Coronary artery (tissue), 2 donors: Measurements from ENCODE around the gene MYO5A.

Source experiments
- DNase-seq: peaks from one replicate; pipeline ENCODE4 v3.0.0-alpha.2; 2017; ENCODE audit warnings: low spot score
- H3K27ac ChIP-seq, 2 donors: fragments of 200-600 bp; sonication (generic); one replicate each; pipeline ENCODE4 v1.5.1; 2016 to 2019
- H3K4me3 ChIP-seq: fragments of 200-600 bp; sonication (generic); 2 replicates; pipeline ENCODE4 v1.5.1; 2016; ENCODE audit warnings: mild to moderate bottlenecking, moderate library complexity
- CTCF ChIP-seq: fragments of 200-600 bp; sonication (generic); IDR thresholded peaks from one replicate; pipeline ENCODE4 v1.5.1; 2019; ENCODE audit warnings: antibody characterized with exemption

Gene MYO5A

DNA sequence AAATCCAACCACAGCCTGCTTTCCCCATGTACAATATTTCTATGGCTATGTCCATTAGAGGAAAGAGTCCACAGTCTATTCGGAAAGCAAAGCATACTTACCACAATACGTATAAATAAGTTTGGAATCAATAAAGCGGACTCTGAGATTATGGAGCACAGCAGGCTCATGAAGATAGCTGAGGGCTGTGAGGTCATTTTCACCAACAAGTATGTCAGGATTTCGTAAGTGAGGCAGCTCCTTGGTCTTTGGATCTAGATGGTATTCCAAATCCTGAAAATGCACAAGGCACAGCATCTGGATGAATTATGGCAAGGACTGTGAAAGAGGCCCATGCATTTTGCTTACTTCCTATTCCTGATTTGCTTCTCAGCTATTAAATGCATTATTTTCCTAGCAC, 100.4 kb downstream of the MYO5A start:
- TF ChIP-seq CTCF: no peak
- no peak overlapping the region for H3K27ac ChIP-seq
- DNase-seq: no peak
- H3K4me3 ChIP-seq: no peak overlapping the region

DNA sequence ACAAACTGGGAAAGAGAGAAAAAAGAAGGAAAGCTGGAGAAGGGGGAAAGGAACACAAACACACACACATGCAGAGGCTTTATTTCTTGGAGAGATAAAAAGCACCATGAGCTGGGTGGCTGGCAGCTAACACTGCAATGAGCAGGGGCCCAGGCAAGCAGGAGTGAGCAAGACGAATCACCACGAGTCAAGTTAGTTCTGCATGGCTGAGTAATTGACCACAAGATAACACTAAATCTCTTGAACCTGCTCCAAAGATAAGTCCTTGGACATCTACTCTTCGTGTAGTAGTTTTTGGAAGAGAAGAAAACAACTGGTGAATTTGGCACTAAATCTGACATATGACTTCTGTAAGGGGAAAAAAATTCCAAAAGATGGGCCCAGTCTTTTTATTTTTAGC, 100.9 kb downstream of the MYO5A start:
- no peak overlapping the region for H3K4me3 ChIP-seq
- no peak overlapping the region for H3K27ac ChIP-seq
- TF ChIP-seq CTCF: no peak
- DNase-seq: no peak

GRCh38 chr15:52424856-52425431, 103.7 kb downstream of the MYO5A start:
- DNase-seq: no peak
- Histone ChIP-seq H3K27ac (no peak overlapping the region), H3K4me3 (no peak overlapping the region)
- no peak for TF ChIP-seq CTCF

DNA sequence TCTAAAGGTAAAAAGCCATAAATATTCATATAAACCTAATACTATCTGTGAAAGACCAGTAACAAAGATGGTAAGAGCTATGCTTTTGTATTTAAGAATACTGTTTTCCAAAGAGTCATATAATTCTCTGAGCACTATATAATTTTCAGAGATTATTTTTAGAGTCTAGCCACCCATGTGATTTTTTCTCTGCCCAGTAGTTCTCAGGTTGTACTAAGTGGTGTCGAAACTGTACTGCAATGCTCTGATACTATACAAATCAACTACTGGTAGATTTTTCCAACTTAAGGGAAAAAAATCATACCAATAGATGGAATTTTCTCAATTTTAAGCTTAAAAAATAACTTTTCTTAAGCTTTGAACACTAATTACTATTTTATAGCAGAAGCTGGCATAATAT, 104.8 kb downstream of the MYO5A start:
- Histone ChIP-seq H3K4me3 (no peak overlapping the region), H3K27ac (no peak overlapping the region)
- no peak for TF ChIP-seq CTCF
- DNase-seq: no peak

DNA sequence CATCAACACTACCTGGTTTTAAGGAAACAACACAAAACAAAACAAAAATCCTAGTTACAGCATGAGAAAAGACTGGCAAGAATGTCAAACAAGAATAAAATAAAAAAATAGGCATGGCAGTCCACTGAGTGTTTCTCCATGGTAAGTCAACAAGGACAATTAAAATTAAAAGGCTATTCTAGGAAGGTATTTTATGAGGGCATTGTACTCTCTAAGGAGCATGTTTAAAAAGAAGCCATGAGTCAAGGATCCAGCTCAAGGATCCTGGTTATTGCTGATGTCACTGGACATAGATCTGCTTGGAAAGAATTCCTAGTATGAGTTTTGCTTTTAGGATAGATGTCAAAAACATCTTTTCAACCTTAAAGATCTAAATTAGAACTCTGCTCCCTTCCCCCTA, 106.7 kb downstream of the MYO5A start:
- no peak for DNase-seq
- Histone ChIP-seq H3K27ac (no peak overlapping the region), H3K4me3 (no peak overlapping the region)
- no peak for TF ChIP-seq CTCF

GRCh38 chr15:52421029-52421428, 107.7 kb downstream of the MYO5A start:
- no peak overlapping the region for H3K27ac ChIP-seq
- no peak overlapping the region for H3K4me3 ChIP-seq
- no peak for TF ChIP-seq CTCF
- DNase-seq: no peak

GRCh38 chr15:52419494-52419893, 109.2 kb downstream of the MYO5A start:
- Histone ChIP-seq H3K4me3 (no peak overlapping the region), H3K27ac (no peak overlapping the region)
- no peak for TF ChIP-seq CTCF
- no peak for DNase-seq
